Gastrocnemius medialis (tissue), 4 donors: ENCODE data around the gene GAPVD1. TPM values are rescaled to one million over a fixed set of nuclear protein-coding genes. Genes with fewer than 3 reads are reported as not detected.

Experiments
- ATAC-seq, 2 donors: fragments of 150-250 bp; one replicate each; pipeline ENCODE4 v1.9.1; 2016
- DNase-seq, 2 donors: peaks; one replicate each; pipeline ENCODE4 v3.0.0-alpha.2; 2019
- H3K27ac ChIP-seq, 4 donors: fragments of 200-600 bp; sonication (generic); 1 replicate in 1 of 4; 2 replicates in 3 of 4; pipeline ENCODE4 v1.5.1; 2016 to 2018; ENCODE audit warnings: mild to moderate bottlenecking in 2 of 4, moderate library complexity in 1 of 4
- H3K27me3 ChIP-seq, 3 donors: fragments of 200-600 bp; sonication (generic) in 2 of 3; 1 replicate in 1 of 3; 2 replicates in 2 of 3; pipeline versions ENCODE4 v1.5.1 to v1.6.0; 2016 to 2019; ENCODE audit warnings: mild to moderate bottlenecking in 1 of 3, moderate library complexity in 1 of 3
- H3K36me3 ChIP-seq, 2 donors: fragments of 200-600 bp; sonication (generic) in 1 of 2; one replicate each; pipeline ENCODE4 v1.5.1; 2017 to 2018
- H3K4me1 ChIP-seq, 2 donors: fragments of 200-600 bp; sonication (generic) in 1 of 2; one replicate each; pipeline ENCODE4 v1.5.1; 2016 to 2017; ENCODE audit warnings: mild to moderate bottlenecking in 2 of 2
- H3K4me3 ChIP-seq, 4 donors: fragments of 200-600 bp; sonication (generic) in 3 of 4; 1 replicate in 1 of 4; 2 replicates in 3 of 4; pipeline ENCODE4 v1.5.1; 2016 to 2019; ENCODE audit warnings: mild to moderate bottlenecking in 2 of 4
- H3K9me3 ChIP-seq, 3 donors: fragments of 200-600 bp; sonication (generic) in 2 of 3; 1 replicate in 1 of 3; 2 replicates in 2 of 3; pipeline ENCODE4 v1.5.1; 2016 to 2019
- POLR2A ChIP-seq, 2 donors: fragments of 450-650 bp; IDR thresholded peaks; one replicate each; pipeline ENCODE4 v1.6.1; 2017; ENCODE audit warnings: antibody characterized with exemption in 2 of 2, mild to moderate bottlenecking in 2 of 2, moderate library complexity in 2 of 2
- in situ Hi-C, 4 donors: fragments of 200-750 bp; cut with MboI; loops; one replicate each; pipeline versions ENCODE4 v1.15.0 to v1.8.0; 2017; ENCODE audit warnings: low sequenced_read_pairs in 4 of 4
- intact Hi-C: fragments of 100-400 bp; cut with DNase I; formaldehyde crosslinking; loops from one replicate; pipeline ENCODE4 v1.15.1; 2023; ENCODE audit warnings: low total_unique reads
- total RNA-seq, 4 donors: library from RNA; depleted of rRNA; stranded (reverse); fragments of >200 nt; gene quantifications; one replicate each; pipeline versions ENCODE4 v1.1.0 to v1.2.3, GENCODE V29; 2016
- TF ChIP-seq, protein P1 (sequence below), 5 experiments: fragments of 450-650 bp in 3 of 5; fragments of 200-600 bp in 2 of 5; sonication (generic) in 2 of 5; IDR thresholded peaks in 4 of 5; conservative IDR thresholded peaks in 1 of 5; 1 replicate in 4 of 5; 2 replicates in 1 of 5; pipeline ENCODE4 v1.5.1; 2016 to 2019; ENCODE audit warnings: antibody characterized with exemption in 5 of 5, mild to moderate bottlenecking in 3 of 5, moderate library complexity in 3 of 5

Gene GAPVD1
- total RNA-seq, 4 donors from 2014 or later = 46.9 to 66.8 (median 53.6) TPM

DNA sequence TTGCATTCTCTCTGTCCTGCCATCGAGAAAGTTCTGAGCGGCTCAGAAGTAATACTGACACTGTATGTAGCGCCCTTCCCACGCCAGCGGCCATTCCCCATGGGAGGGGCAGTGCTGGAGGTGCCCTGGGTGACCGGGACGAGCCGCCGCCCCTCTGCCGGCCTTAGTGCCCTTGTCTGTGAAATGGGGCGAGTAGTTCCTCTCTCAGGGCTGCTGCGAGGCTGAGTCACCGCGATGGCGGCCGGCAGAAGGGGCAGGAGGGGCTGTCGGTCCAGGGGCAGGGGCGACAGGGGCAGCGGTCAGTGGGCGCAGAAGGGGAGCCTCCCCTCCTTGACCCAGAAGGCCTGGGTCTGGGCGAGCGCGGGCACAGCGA is 148.9 kb downstream of the GAPVD1 start:
- H3K36me3 ChIP-seq = no peaks in the 10 kb centered on the region
- no peak for TF ChIP-seq POLR2A (IDR thresholded peaks at IDR 0.05)
- ATAC-seq (no peak), DNase-seq (no peak)
- intact Hi-C loops = no loop called here
- peaks cover 3 to 8% of the 10 kb centered on the region in 2 donors for H3K4me1 ChIP-seq
- H3K4me3 ChIP-seq = no peak overlapping the region
- H3K27ac ChIP-seq = no peak overlapping the region
- H3K27me3 ChIP-seq = peaks cover 17 to 25% (median 24%) of the 10 kb centered on the region in 3 donors
- H3K9me3 ChIP-seq = no peaks in the 10 kb centered on the region
- in situ Hi-C loops = loop anchor here in 2 of 4 donors (5.0 to 25.0 kb wide), 3 partner anchors 227 to 1077 kb away; no protein-coding TSS in a partner anchor

DNA sequence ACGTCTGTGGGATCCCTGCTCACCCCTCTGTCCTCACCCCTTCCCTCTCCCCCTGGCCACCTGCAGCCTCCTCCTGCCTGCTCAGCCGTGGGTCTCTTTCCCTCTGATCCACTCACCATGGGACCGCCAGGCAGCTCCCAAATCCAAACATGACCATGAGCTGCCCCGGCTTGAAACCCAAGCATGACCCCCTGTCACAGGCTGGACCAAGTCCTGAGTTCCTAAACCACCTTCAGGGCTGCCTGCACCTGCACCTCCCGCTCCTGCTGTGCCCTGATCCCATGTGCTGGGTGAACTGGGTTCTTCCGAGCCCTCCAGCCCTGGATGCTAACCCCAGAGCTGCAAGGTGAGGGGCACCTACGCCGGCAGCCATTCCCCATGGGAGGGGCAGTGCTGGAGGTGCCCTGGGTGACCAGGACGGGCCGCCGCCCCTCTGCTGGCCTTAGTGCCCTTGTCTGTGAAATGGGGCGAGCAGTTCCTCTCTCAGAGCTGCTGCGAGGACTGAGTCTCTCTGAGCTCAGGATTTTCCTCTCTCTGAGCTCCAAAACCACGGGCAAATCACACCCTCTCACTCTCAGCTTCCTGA is 149.6 kb downstream of the GAPVD1 start:
- Histone ChIP-seq H3K36me3 (no peaks in the 10 kb centered on the region), H3K27ac (no peak overlapping the region), H3K27me3 (peaks cover 17 to 25% (median 24%) of the 10 kb centered on the region in 3 donors), H3K4me1 (peaks cover 3 to 8% of the 10 kb centered on the region in 2 donors), H3K4me3 (no peak overlapping the region), H3K9me3 (no peaks in the 10 kb centered on the region)
- intact Hi-C loops = no loop called here
- DNase-seq = no peak
- TF ChIP-seq POLR2A (IDR thresholded peaks at IDR 0.05) = no peak
- TF ChIP-seq, protein P1, sequence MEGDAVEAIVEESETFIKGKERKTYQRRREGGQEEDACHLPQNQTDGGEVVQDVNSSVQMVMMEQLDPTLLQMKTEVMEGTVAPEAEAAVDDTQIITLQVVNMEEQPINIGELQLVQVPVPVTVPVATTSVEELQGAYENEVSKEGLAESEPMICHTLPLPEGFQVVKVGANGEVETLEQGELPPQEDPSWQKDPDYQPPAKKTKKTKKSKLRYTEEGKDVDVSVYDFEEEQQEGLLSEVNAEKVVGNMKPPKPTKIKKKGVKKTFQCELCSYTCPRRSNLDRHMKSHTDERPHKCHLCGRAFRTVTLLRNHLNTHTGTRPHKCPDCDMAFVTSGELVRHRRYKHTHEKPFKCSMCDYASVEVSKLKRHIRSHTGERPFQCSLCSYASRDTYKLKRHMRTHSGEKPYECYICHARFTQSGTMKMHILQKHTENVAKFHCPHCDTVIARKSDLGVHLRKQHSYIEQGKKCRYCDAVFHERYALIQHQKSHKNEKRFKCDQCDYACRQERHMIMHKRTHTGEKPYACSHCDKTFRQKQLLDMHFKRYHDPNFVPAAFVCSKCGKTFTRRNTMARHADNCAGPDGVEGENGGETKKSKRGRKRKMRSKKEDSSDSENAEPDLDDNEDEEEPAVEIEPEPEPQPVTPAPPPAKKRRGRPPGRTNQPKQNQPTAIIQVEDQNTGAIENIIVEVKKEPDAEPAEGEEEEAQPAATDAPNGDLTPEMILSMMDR (IDR thresholded peaks at IDR 0.05 in 4 of 5, conservative IDR thresholded peaks at IDR 0.05 in 1 of 5) = no peak
- in situ Hi-C loops = loop anchor here in 2 of 4 donors (5.0 to 25.0 kb wide), 3 partner anchors 226 to 1076 kb away; no protein-coding TSS in a partner anchor
- no peak for ATAC-seq

DNA sequence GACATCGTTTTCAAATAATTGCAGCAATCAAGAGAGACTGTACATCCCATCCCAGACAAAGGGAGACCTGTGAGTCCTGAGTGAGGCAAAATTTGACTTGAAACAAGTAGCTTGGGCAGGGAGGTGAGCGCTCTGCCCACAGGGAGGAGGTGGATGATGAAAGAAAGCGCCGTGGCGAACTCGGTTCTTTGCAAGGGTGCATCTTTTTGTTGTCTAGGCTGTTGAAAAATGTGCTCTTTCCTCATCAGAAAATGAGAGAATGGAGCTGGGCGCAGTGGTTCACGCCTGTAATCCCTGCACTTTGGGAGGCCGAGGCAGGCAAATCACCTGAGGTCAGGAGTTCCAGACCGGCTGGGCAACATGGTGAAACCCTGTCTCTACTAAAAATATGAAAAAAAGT is 150.5 kb downstream of the GAPVD1 start:
- peaks cover 3 to 8% of the 10 kb centered on the region in 2 donors for H3K4me1 ChIP-seq
- no peak for DNase-seq
- TF ChIP-seq POLR2A (IDR thresholded peaks at IDR 0.05) = no peak
- TF ChIP-seq, protein P1 (IDR thresholded peaks at IDR 0.05 in 4 of 5, conservative IDR thresholded peaks at IDR 0.05 in 1 of 5) = no peak
- no peak overlapping the region for H3K4me3 ChIP-seq
- no peaks in the 10 kb centered on the region for H3K36me3 ChIP-seq
- no peaks in the 10 kb centered on the region for H3K9me3 ChIP-seq
- no peak for ATAC-seq
- no peak overlapping the region for H3K27ac ChIP-seq
- in situ Hi-C loops (loop anchor here in 2 of 4 donors (5.0 to 25.0 kb wide), 3 partner anchors 225 to 1075 kb away; no protein-coding TSS in a partner anchor), intact Hi-C loops (no loop called here)
- H3K27me3 ChIP-seq = peaks cover 17 to 25% (median 24%) of the 10 kb centered on the region in 3 donors

DNA sequence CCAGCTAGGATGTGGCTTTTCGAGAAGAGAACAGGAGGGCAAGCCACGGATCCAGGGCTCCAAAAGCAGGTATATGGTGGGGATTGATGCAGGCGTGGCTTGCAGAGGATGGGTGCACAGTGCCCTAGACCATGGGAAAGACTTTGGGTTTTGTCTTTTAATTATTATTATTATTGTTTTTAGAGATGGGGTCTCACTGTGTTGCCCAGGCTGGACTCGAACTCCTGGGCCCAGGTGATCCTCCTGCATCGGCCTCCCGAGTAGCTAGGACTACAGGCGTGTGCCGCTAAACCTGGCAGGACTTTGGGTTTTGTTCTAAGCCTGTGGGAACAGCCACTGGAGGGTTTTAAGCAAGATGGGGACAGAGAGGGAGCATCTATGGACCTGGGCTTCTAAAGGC is 152.0 kb downstream of the GAPVD1 start:
- in situ Hi-C loops = loop anchor here in 2 of 4 donors (5.0 to 25.0 kb wide), 3 partner anchors 224 to 1074 kb away; no protein-coding TSS in a partner anchor
- peaks cover 12 to 17% (median 15%) of the 10 kb centered on the region in 3 donors for H3K27me3 ChIP-seq
- ATAC-seq = no peak
- no peak for TF ChIP-seq POLR2A (IDR thresholded peaks at IDR 0.05)
- TF ChIP-seq, protein P1 (IDR thresholded peaks at IDR 0.05 in 4 of 5, conservative IDR thresholded peaks at IDR 0.05 in 1 of 5) = no peak
- DNase-seq = no peak
- H3K9me3 ChIP-seq = no peaks in the 10 kb centered on the region
- H3K36me3 ChIP-seq = no peaks in the 10 kb centered on the region
- no peak overlapping the region for H3K27ac ChIP-seq
- no peak overlapping the region for H3K4me3 ChIP-seq
- intact Hi-C loops = no loop called here
- H3K4me1 ChIP-seq = peaks cover 0 to 2% of the 10 kb centered on the region in 2 donors

DNA sequence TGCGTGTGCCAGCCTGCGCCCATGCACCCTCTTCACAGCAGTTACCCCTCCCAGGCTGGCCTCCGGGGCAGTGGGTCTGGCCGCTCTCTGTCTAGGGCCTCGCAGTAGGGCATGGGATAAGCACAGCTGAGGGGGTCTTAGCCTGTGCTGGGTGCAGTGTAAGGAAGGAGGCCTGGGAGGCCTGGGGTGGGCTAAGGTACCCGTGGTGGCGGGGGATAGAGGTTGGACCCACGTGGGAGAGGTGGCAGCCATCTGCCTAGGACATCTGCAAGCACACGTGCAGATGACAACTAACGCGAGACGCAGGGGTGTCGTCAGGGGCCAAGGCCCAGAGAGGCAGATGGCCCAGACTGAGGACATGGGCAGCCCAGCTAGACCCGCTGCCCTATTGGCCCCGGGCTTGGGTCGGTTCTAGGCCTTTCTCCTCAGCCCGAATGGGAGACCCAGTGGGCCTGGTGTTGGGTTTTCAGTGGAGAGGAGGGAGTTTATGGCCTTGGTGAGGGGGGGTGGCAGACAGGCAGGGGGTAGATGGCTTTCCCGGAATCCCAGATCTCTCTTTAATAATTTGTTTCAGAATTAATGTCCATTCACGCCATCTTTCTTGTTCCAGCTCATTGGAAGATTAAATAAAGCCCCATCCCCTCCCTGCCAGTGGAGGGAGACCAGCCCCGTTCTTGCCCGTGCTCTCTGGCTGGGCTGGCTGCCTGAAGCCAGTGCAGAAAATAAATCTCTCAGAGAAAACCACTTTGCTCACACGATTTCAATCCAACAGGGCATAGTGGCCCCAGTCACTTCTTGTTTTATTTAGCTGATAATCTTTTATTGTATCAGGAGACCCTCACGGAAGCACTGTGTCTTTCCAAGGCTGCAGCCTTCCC is 154.2 kb downstream of the GAPVD1 start:
- no peak overlapping the region for H3K27ac ChIP-seq
- H3K4me1 ChIP-seq = no peaks in the 10 kb centered on the region
- intact Hi-C loops (no loop called here), in situ Hi-C loops (loop anchor here in 2 of 4 donors (25.0 kb wide), 2 partner anchors 221 to 1071 kb away; no protein-coding TSS in a partner anchor)
- TF ChIP-seq, protein P1 (IDR thresholded peaks at IDR 0.05 in 4 of 5, conservative IDR thresholded peaks at IDR 0.05 in 1 of 5) = no peak
- TF ChIP-seq POLR2A (IDR thresholded peaks at IDR 0.05) = no peak
- no peak for DNase-seq
- H3K9me3 ChIP-seq = no peaks in the 10 kb centered on the region
- H3K27me3 ChIP-seq = no peaks in the 10 kb centered on the region
- no peaks in the 10 kb centered on the region for H3K36me3 ChIP-seq
- H3K4me3 ChIP-seq = no peak overlapping the region
- no peak for ATAC-seq
